ENCODE results near the gene RAPGEF4. TPM values are rescaled to one million over a fixed set of nuclear protein-coding genes. Genes with fewer than 3 reads are reported as not detected.

The RAPGEF4 gene
- 1.4 and 1.5 TPM in 2 replicates for total RNA-seq (2021)
- long read RNA-seq: 0 reads

DNA sequence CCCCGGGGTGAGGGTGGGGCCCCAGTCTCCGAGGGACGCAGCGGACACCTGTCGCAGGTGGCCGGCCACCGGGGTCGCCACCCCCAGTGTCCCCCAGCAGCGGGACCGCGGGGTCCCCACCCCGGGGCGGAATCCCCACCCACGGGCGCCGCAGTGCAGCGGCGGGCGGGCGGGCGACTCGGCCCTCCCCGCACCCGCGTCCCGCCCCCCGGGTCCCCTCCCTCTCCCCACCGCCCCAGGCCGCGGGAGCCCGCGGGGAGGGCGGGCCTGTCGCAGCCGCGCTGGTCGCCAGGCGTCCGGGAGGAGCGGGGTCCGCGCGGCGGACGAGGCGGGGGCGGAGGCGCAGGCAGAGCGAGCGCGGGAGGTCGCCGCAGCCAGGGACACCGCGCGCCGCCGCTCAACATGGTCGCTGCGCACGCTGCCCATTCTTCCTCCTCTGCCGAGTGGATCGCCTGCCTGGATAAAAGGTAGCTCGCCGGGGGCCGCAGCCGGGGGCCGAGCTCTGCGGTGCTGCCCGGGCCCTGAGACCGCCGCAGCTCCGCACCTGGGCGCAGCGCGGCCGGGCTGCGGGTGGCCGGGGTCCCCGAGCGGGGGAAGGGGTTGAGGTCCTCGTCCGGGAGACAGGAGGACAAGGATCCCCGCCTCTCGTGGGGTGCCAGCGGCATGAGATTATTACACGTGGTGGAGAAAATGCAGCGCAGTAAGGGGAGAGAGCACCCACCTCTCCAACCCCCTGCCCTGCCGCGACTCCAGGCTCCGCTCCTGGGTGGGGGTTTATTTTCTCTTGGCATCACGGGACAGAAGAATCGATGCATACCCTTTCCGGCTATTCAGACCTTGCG lies at the start of gene RAPGEF4:
TSS of gene RAPGEF4 (plus strand) at position 264 of the 842 bp plus-strand sequence. CDS start at position 403, 139 bp downstream.
- Histone ChIP-seq H3K27me3 (ENCODE audit: insufficient read depth, low read length) (peaks cover 5% of the 10 kb centered on the region; the same call in 1 of the 2 replicates), H3K9me3 (ENCODE audit: control insufficient read depth, low read depth, low read length) (no peaks in the 10 kb centered on the region), H2AFZ (ENCODE audit: low read length) (no peak within 1 kb of the TSS), H3T11ph (ENCODE audit: low read length) (no peak within 1 kb of the TSS), H3K23me2 (ENCODE audit: insufficient read length, low read depth, low read length, poor library complexity, severe bottlenecking) (peaks cover 8% of the 10 kb centered on the region), H3K9ac (ENCODE audit: extremely low read depth, insufficient read length, low read length) (no peak within 1 kb of the TSS), H2BK12ac (ENCODE audit: insufficient read length, low read depth, low read length) (no peak within 1 kb of the TSS), H4K5ac (ENCODE audit: insufficient read length, low read depth, low read length) (no peak within 1 kb of the TSS), H3K4me2 (ENCODE audit: insufficient read depth, insufficient read length, low read length) (peak within 1 kb of the TSS; percentile 77), H3K23ac (ENCODE audit: insufficient read length, low read depth, low read length) (no peak within 1 kb of the TSS), H3K14ac (ENCODE audit: insufficient read depth, low read length) (0 out of 2 replicates have a peak within 1 kb of the TSS, but pooled peaks have one; percentile 37), H3K4me1 (ENCODE audit: insufficient read depth, low read length) (no peaks in the 10 kb centered on the region), H2BK15ac (ENCODE audit: low read depth, low read length) (no peak within 1 kb of the TSS), H4K8ac (replicated peaks; ENCODE audit: insufficient read length, low read depth, low read length) (no peak within 1 kb of the TSS), H3K56ac (ENCODE audit: insufficient read length, low read depth, low read length) (no peak within 1 kb of the TSS), H3K18ac (ENCODE audit: insufficient read length, low read depth, low read length) (no peak within 1 kb of the TSS), H2BK120ac (ENCODE audit: low read depth, low read length, poor library complexity, severe bottlenecking) (no peak within 1 kb of the TSS), H2BK5ac (ENCODE audit: insufficient read length, low read length) (no peak within 1 kb of the TSS), H3K4ac (ENCODE audit: low read depth, low read length) (no peak within 1 kb of the TSS), H4K91ac (ENCODE audit: insufficient read length, low read depth, low read length) (no peak within 1 kb of the TSS), H2AK5ac (ENCODE audit: insufficient read length, low read length) (no peak within 1 kb of the TSS), H3K79me2 (ENCODE audit: insufficient read depth, low read length) (no peaks in the 10 kb centered on the region), H3K79me1 (ENCODE audit: insufficient read depth, low read depth, low read length, poor library complexity, severe bottlenecking) (no peaks in the 10 kb centered on the region), H3K27ac (ENCODE audit: insufficient read length, low read depth, low read length) (no peak within 1 kb of the TSS), H2BK20ac (ENCODE audit: low read depth, low read length, poor library complexity, severe bottlenecking) (no peak within 1 kb of the TSS), H4K20me1 (ENCODE audit: control insufficient read depth, insufficient read depth, insufficient read length) (no peaks in the 10 kb centered on the region)
- Mint-ChIP-seq H3K36me3 (ENCODE audit: insufficient read depth in 1 of 3, low read depth in 3 of 3) (no peaks in the 10 kb centered on the region; a peak in 1 of 7 replicates), H3K4me3 (peak within 1 kb of the TSS; percentile 80 to 91), H3K4me1 (peaks cover 9 to 13% of the 10 kb centered on the region in 2 experiments), H3K27me3 (ENCODE audit: low read depth) (peaks cover 51% of the 10 kb centered on the region), H3K9me3 (no peaks in the 10 kb centered on the region), H3K27ac (peak within 1 kb of the TSS in 1 of 3 experiments; percentile 35; a peak in 1 of 7 replicates)
- no CpG with 5 or more reads among the region's 95 CpGs for WGBS (ENCODE audit: extremely low coverage, insufficient read length, low lambda C conversion rate)
- DNase-seq: peak; percentile 43
- TF ChIP-seq, protein P1, sequence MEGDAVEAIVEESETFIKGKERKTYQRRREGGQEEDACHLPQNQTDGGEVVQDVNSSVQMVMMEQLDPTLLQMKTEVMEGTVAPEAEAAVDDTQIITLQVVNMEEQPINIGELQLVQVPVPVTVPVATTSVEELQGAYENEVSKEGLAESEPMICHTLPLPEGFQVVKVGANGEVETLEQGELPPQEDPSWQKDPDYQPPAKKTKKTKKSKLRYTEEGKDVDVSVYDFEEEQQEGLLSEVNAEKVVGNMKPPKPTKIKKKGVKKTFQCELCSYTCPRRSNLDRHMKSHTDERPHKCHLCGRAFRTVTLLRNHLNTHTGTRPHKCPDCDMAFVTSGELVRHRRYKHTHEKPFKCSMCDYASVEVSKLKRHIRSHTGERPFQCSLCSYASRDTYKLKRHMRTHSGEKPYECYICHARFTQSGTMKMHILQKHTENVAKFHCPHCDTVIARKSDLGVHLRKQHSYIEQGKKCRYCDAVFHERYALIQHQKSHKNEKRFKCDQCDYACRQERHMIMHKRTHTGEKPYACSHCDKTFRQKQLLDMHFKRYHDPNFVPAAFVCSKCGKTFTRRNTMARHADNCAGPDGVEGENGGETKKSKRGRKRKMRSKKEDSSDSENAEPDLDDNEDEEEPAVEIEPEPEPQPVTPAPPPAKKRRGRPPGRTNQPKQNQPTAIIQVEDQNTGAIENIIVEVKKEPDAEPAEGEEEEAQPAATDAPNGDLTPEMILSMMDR (conservative IDR thresholded peaks at IDR 0.05): no peak
